Measurements from ENCODE around the gene ZNF260. TPM values are rescaled to one million over a fixed set of nuclear protein-coding genes. Genes with fewer than 3 reads are reported as not detected.

Gene ZNF260
- total and polyA plus RNA-seq, 2 of the 13 experiments (the other 11 are each of a cell fraction or from before 2014, with no cell fraction given): 2.8 to 10.5 TPM

- TF ChIP-seq ATF6 (CRISPR knock-in tag; conservative IDR thresholded peaks at IDR 0.05): no peak
- 0 out of 2 replicates have a peak, but pooled peaks have one; percentile 36 for TF ChIP-seq SMYD3 (CRISPR knock-in tag; IDR thresholded peaks at IDR 0.05)
- no peak for TF ChIP-seq PRDM15 (CRISPR knock-in tag; IDR thresholded peaks at IDR 0.05)
- no peak for TF ChIP-seq ZBTB1 (CRISPR knock-in tag; IDR thresholded peaks at IDR 0.05; ENCODE audit: borderline replicate concordance)
- no peak for TF ChIP-seq ZNF432 (CRISPR knock-in tag; IDR thresholded peaks at IDR 0.05; ENCODE audit: borderline replicate concordance)
- no peak for TF ChIP-seq ZNF644 (CRISPR knock-in tag; IDR thresholded peaks at IDR 0.05; ENCODE audit: low read depth)
- TF ChIP-seq ZFP36L2 (CRISPR knock-in tag; IDR thresholded peaks at IDR 0.05): peak; percentile 37; the same call in 1 of the 2 replicates
- TF ChIP-seq ZNF10 (CRISPR knock-in tag; IDR thresholded peaks at IDR 0.05; ENCODE audit: borderline replicate concordance, low read depth): no peak
- TF ChIP-seq ZFYVE20 (CRISPR knock-in tag; IDR thresholded peaks at IDR 0.05; ENCODE audit: borderline replicate concordance, low read depth): no peak
- TF ChIP-seq IRF2 (CRISPR knock-in tag; IDR thresholded peaks at IDR 0.05): peak; percentile 99
- TF ChIP-seq, protein P1, sequence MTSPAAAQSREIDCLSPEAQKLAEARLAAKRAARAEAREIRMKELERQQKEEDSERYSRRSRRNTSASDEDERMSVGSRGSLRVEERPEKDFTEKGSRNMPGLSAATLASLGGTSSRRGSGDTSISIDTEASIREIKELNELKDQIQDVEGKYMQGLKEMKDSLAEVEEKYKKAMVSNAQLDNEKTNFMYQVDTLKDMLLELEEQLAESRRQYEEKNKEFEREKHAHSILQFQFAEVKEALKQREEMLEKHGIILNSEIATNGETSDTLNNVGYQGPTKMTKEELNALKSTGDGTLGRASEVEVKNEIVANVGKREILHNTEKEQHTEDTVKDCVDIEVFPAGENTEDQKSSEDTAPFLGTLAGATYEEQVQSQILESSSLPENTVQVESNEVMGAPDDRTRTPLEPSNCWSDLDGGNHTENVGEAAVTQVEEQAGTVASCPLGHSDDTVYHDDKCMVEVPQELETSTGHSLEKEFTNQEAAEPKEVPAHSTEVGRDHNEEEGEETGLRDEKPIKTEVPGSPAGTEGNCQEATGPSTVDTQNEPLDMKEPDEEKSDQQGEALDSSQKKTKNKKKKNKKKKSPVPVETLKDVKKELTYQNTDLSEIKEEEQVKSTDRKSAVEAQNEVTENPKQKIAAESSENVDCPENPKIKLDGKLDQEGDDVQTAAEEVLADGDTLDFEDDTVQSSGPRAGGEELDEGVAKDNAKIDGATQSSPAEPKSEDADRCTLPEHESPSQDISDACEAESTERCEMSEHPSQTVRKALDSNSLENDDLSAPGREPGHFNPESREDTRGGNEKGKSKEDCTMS (CRISPR knock-in tag; conservative IDR thresholded peaks at IDR 0.05): no peak
- no peak for TF ChIP-seq GTF2F1 (IDR thresholded peaks at IDR 0.05; ENCODE audit: low read length)
- TF ChIP-seq GATA4 (IDR thresholded peaks at IDR 0.05; ENCODE audit: borderline replicate concordance, low read depth): peak; percentile 29; the same call in 1 of the 2 replicates
- TF ChIP-seq LBX2 (CRISPR knock-in tag; IDR thresholded peaks at IDR 0.05; ENCODE audit: borderline replicate concordance): peak; percentile 73; the same call in 1 of the 2 replicates
- peak; percentile 57; the same call in 1 of the 2 replicates for TF ChIP-seq ZSCAN31 (CRISPR knock-in tag; IDR thresholded peaks at IDR 0.05; ENCODE audit: low read depth)
- TF ChIP-seq ISL2 (CRISPR knock-in tag; IDR thresholded peaks at IDR 0.05): 0 out of 2 replicates have a peak, but pooled peaks have one; percentile 17
- TF ChIP-seq ZNF780A (CRISPR knock-in tag; IDR thresholded peaks at IDR 0.05): no peak
- TF ChIP-seq HDAC6 (IDR thresholded peaks at IDR 0.05; ENCODE audit: low read depth, low read length): no peak
Measured at GRCh38 chr19:36573020-36573894, 45.2 kb upstream of the ZNF260 start, which contains the start of gene ZNF529 (continued).

All from HepG2 (cell line).